Heart left ventricle (tissue), 16 donors: ENCODE measurements around the gene RCC1. TPM values are rescaled to one million over a fixed set of nuclear protein-coding genes. Genes with fewer than 3 reads are reported as not detected.

Experiments
- ATAC-seq, 4 donors: fragments of 200-7000 bp; cut with Tn5 transposase; one replicate each; pipeline ENCODE4 v1.9.1; 2020 to 2022; ENCODE audit warnings: moderate library complexity in 4 of 4, mild to moderate bottlenecking in 3 of 4, moderate number of reproducible peaks in 1 of 4
- DNase-seq, 5 donors: peaks; one replicate each; pipeline ENCODE4 v3.0.0-alpha.2; 2020
- H3K27ac ChIP-seq, 12 donors: fragments of 200-600 bp; sonication (generic) in 4 of 12; one replicate each; pipeline versions ENCODE4 v1.5.0 to v1.8.0; 2016 to 2022; ENCODE audit warnings: mild to moderate bottlenecking in 2 of 12
- H3K27me3 ChIP-seq, 9 donors: fragments of 200-600 bp; sonication (generic) in 2 of 9; one replicate each; pipeline versions ENCODE4 v1.5.1 to v1.8.0; 2016 to 2022; ENCODE audit warnings: mild to moderate bottlenecking in 3 of 9
- H3K36me3 ChIP-seq, 9 donors: fragments of 200-600 bp; sonication (generic) in 2 of 9; one replicate each; pipeline versions ENCODE4 v1.5.0 to v1.8.0; 2018 to 2022; ENCODE audit warnings: mild to moderate bottlenecking in 2 of 9
- H3K4me1 ChIP-seq, 12 donors: fragments of 200-600 bp; sonication (generic) in 4 of 12; one replicate each; pipeline versions ENCODE4 v1.5.0 to v1.8.0; 2016 to 2022; ENCODE audit warnings: mild to moderate bottlenecking in 3 of 12
- H3K4me3 ChIP-seq, 12 donors: fragments of 200-600 bp; sonication (generic) in 4 of 12; one replicate each; pipeline versions ENCODE4 v1.5.0 to v1.8.0; 2017 to 2022; ENCODE audit warnings: mild to moderate bottlenecking in 9 of 12, moderate library complexity in 4 of 12
- H3K9me3 ChIP-seq, 12 donors: fragments of 200-600 bp; sonication (generic) in 4 of 12; one replicate each; pipeline versions ENCODE4 v1.5.0 to v1.8.0; 2016 to 2022; ENCODE audit warnings: mild to moderate bottlenecking in 1 of 12
- POLR2A ChIP-seq, 2 donors: fragments of 450-650 bp; IDR thresholded peaks; one replicate each; pipeline ENCODE4 v1.6.1; 2017; ENCODE audit warnings: antibody characterized with exemption in 2 of 2, mild to moderate bottlenecking in 2 of 2, moderate library complexity in 2 of 2
- WGBS, 4 donors: extraction: QIAGEN DNeasy Blood & Tissue Kit in 2 of 4; methylation state at CpG; one replicate each; pipeline versions ENCODE4 v1.1.5 to v1.1.7; 2013 to 2018; 5-methylcytosine and 5-hydroxymethylcytosine counted together
- intact Hi-C, 10 donors: fragments of 100-400 bp; cut with DNase I; formaldehyde crosslinking; loops; one replicate each; pipeline versions ENCODE4 v1.11.1 to v1.14.2; 2022
- polyA plus RNA-seq, 2 donors: library from polyadenylated mRNA; stranded (reverse); fragments of 200-250 nt; gene quantifications; one replicate each; pipeline ENCODE4 v1.2.3, GENCODE V29; 2013
- total RNA-seq, 9 donors: library from RNA; depleted of rRNA in 2 of 9; stranded (reverse); fragments of >200 nt in 2 of 9; fragmentation: NEBNext Ultra II Directional in 3 of 9; extraction: Animal tissue kit (Norgen Biotek cat#: 25700) in 3 of 9; gene quantifications; one replicate each; pipeline versions ENCODE4 v1.1.0 to v1.2.4, GENCODE V29; 2016 to 2023
- TF ChIP-seq, protein P1 (sequence below), 12 donors: fragments of 200-600 bp; sonication (generic) in 4 of 12; IDR thresholded peaks; one replicate each; pipeline versions ENCODE4 v1.5.0 to v1.8.0; 2018 to 2022; ENCODE audit warnings: antibody characterized with exemption in 12 of 12, mild to moderate bottlenecking in 5 of 12
- donor health status: ischemic (EF 13 %, LVEDD 7.1; RV severe dilation, severe dysfunction).
- donor health status: healthy with polysubstance abuse.
- donor health status: DM: no; HTN: yes; CAD: no.
- donor health status: DM: no; HTN: no; CAD: no.
- donor health status: ischemic (EF 25% LVEDD 6.9; RV normal size, moderate dysfunction).
- donor health status: ischemic (EF 25% LVEDD 5.7; RV mildly dilated, moderate dysfunction).
- donor health status: healthy.
- donor health status: DM: yes; HTN: yes; CAD: no.
- donor health status: ischemic (EF 35%, LVEDD 5.7; RV mildly dilated, moderate dysfunction).
- donor health status: nonischemic (EF 11% LVEDD 7.7; RV severe dilation, severe dysfunction).
- donor health status: DM: yes; HTN: yes; CAD: no.
- donor health status: PGD.
- donor health status: ischemic (EF 29% LVEDD 5.4; RV normal size, mild dysfunction).
- donor health status: nonischemic (EF 23%, LVEDD 6.1; RV moderate dilation, normal function).

RCC1 gene
- total and polyA plus RNA-seq, 11 donors, result 2.4 to 24.1 (median 5.0) TPM

DNA sequence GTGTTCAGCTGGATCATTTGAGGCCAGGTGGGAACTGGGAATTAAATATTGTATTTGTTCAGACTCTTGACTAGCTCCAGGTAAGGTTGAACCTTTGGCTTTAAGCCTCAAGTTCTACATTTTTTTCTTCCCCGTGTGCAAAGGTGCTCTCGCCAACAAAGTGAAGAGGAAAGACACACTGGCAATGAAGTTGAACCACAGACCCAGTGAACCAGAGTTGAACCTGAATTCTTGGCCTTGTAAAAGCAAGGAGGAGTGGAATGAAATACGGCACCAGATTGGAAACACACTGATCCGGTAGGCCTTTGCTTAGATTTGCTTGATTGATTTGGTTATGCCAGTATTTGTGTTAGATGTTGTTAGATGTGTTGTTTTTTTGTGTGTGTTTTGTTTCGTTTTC is 25.5 kb upstream of the RCC1 start:
- intact Hi-C loops, result no loop called here
- WGBS, 4 donors, result 92 to 97% (median 96%) methylated on average over 5 of the region's 5 CpGs

GRCh38 chr1:28482138-28482537 is 23.7 kb upstream of the RCC1 start:
- H3K27me3 ChIP-seq, result no peaks in the 10 kb centered on the region
- H3K4me3 ChIP-seq, result no peak overlapping the region
- DNase-seq, result no peak
- 83 to 97% (median 95%) methylated on average over 3 of the region's 3 CpGs for WGBS, 4 donors
- H3K9me3 ChIP-seq, result no peaks in the 10 kb centered on the region
- ATAC-seq, result no peak
- peaks cover 2 to 100% (median 88%) of the 10 kb centered on the region in 9 donors for H3K36me3 ChIP-seq
- TF ChIP-seq POLR2A (IDR thresholded peaks at IDR 0.05), result no peak
- TF ChIP-seq, protein P1, sequence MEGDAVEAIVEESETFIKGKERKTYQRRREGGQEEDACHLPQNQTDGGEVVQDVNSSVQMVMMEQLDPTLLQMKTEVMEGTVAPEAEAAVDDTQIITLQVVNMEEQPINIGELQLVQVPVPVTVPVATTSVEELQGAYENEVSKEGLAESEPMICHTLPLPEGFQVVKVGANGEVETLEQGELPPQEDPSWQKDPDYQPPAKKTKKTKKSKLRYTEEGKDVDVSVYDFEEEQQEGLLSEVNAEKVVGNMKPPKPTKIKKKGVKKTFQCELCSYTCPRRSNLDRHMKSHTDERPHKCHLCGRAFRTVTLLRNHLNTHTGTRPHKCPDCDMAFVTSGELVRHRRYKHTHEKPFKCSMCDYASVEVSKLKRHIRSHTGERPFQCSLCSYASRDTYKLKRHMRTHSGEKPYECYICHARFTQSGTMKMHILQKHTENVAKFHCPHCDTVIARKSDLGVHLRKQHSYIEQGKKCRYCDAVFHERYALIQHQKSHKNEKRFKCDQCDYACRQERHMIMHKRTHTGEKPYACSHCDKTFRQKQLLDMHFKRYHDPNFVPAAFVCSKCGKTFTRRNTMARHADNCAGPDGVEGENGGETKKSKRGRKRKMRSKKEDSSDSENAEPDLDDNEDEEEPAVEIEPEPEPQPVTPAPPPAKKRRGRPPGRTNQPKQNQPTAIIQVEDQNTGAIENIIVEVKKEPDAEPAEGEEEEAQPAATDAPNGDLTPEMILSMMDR (IDR thresholded peaks at IDR 0.05), result no peak
- no peaks in the 10 kb centered on the region for H3K4me1 ChIP-seq
- intact Hi-C loops, result no loop called here
- no peak overlapping the region for H3K27ac ChIP-seq

More for the DNA sequence above, 25.5 kb upstream of the RCC1 start:
- TF ChIP-seq POLR2A (IDR thresholded peaks at IDR 0.05), result no peak
- TF ChIP-seq, protein P1 (IDR thresholded peaks at IDR 0.05), result no peak
- Histone ChIP-seq H3K9me3 (no peaks in the 10 kb centered on the region), H3K36me3 (peaks cover 2 to 100% (median 93%) of the 10 kb centered on the region in 9 donors), H3K27me3 (no peaks in the 10 kb centered on the region), H3K4me3 (no peak overlapping the region), H3K27ac (no peak overlapping the region), H3K4me1 (no peaks in the 10 kb centered on the region)
- DNase-seq (no peak), ATAC-seq (no peak)

DNA sequence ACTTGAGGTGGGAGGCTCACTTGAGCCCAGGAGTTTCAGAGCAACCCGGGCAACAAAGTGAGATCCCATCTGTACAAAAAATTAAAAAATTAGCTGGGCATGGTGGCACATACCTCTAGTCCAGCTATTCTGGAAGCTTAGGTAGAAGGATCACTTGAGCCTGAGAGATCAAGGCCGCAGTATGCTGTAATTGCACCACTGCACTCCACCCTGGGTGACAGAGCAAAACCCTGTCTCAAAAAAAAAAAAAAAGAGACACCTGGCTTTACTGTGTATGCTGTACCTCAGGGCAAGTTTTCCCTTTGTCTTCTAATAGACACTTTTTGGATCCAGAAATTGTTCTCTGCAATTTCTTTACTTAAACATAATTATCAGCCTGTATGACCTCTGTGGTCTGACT is 23.1 kb upstream of the RCC1 start:
- no peaks in the 10 kb centered on the region for H3K4me1 ChIP-seq
- DNase-seq (no peak), ATAC-seq (no peak)
- no peaks in the 10 kb centered on the region for H3K27me3 ChIP-seq
- WGBS, 4 donors, result 93 to 98% (median 96%) methylated on average over 2 of the region's 2 CpGs
- peaks cover 0 to 98% (median 85%) of the 10 kb centered on the region in 9 donors for H3K36me3 ChIP-seq
- intact Hi-C loops, result no loop called here
- no peaks in the 10 kb centered on the region for H3K9me3 ChIP-seq
- TF ChIP-seq, protein P1 (IDR thresholded peaks at IDR 0.05), result no peak
- TF ChIP-seq POLR2A (IDR thresholded peaks at IDR 0.05), result no peak
- H3K4me3 ChIP-seq, result no peak overlapping the region
- H3K27ac ChIP-seq, result no peak overlapping the region

- intact Hi-C loops, result no loop called here
- 90 to 100% (median 94%) methylated on average over 1 of the region's 1 CpG for WGBS, 4 donors
These were observed 11.1 kb upstream of the RCC1 start for GRCh38 chr1:28494737-28495136.

More at GRCh38 chr1:28494737-28495136, 11.1 kb upstream of the RCC1 start:
- Histone ChIP-seq H3K36me3 (peaks cover 0 to 97% (median 83%) of the 10 kb centered on the region in 9 donors), H3K4me1 (no peaks in the 10 kb centered on the region), H3K27ac (no peak overlapping the region), H3K9me3 (no peaks in the 10 kb centered on the region), H3K4me3 (no peak overlapping the region), H3K27me3 (no peaks in the 10 kb centered on the region)
- ATAC-seq, result no peak
- DNase-seq, result no peak
- no peak for TF ChIP-seq POLR2A (IDR thresholded peaks at IDR 0.05)
- TF ChIP-seq, protein P1 (IDR thresholded peaks at IDR 0.05), result no peak
